ENCODE measurements around the gene CFDP1.

CFDP1 gene

GRCh38 chr16:75432828-75433731 is at the start of gene CFDP1:
TSS of gene CFDP1 (minus strand) at chr16:75433503. CDS start at chr16:75433352, 151 bp downstream.
- DNase-seq (ENCODE audit: low read depth in 1 of 2, low spot score in 1 of 2) = peak; percentile 90 to 91

- no peak for DNase-seq (ENCODE audit: low read depth in 1 of 2, low spot score in 1 of 2)
Observed at GRCh38 chr16:75482434-75483205, 49.3 kb upstream of the CFDP1 start.

GRCh38 chr16:75481475-75481874 is 48.2 kb upstream of the CFDP1 start:
- DNase-seq (ENCODE audit: low read depth in 1 of 2, low spot score in 1 of 2) = no peak

- no peak for DNase-seq (ENCODE audit: low read depth in 1 of 2, low spot score in 1 of 2)
Observed at GRCh38 chr16:75479421-75479990, 46.2 kb upstream of the CFDP1 start.

- no peak for DNase-seq (ENCODE audit: low read depth in 1 of 2, low spot score in 1 of 2)
Observed at GRCh38 chr16:75478480-75479345, 45.4 kb upstream of the CFDP1 start.

GRCh38 chr16:75477680-75478473 is 44.6 kb upstream of the CFDP1 start:
- no peak for DNase-seq (ENCODE audit: low read depth in 1 of 2, low spot score in 1 of 2)

GRCh38 chr16:75476817-75477216 is 43.5 kb upstream of the CFDP1 start:
- DNase-seq (ENCODE audit: low read depth in 1 of 2, low spot score in 1 of 2) = no peak

- DNase-seq (ENCODE audit: low read depth in 1 of 2, low spot score in 1 of 2) = no peak
Observed at GRCh38 chr16:75475420-75475847, 42.1 kb upstream of the CFDP1 start.

GRCh38 chr16:75472908-75473877 is 39.9 kb upstream of the CFDP1 start:
- DNase-seq (ENCODE audit: low read depth in 1 of 2, low spot score in 1 of 2) = no peak

GRCh38 chr16:75471723-75472633 is 38.7 kb upstream of the CFDP1 start:
- DNase-seq (ENCODE audit: low read depth in 1 of 2, low spot score in 1 of 2) = peak in 1 of 2 donors; percentile 20

- no peak for DNase-seq (ENCODE audit: low read depth in 1 of 2, low spot score in 1 of 2)
Observed at GRCh38 chr16:75466760-75467159, 33.5 kb upstream of the CFDP1 start.

GRCh38 chr16:75464122-75464918 is 31.0 kb upstream of the CFDP1 start, which contains the start of gene TMEM170A:
TSS of gene TMEM170A (minus strand) at chr16:75464689. CDS start at chr16:75464600, 89 bp downstream.
- peak; percentile 98 to 99 for DNase-seq (ENCODE audit: low read depth in 1 of 2, low spot score in 1 of 2)

- DNase-seq (ENCODE audit: low read depth in 1 of 2, low spot score in 1 of 2) = peak in 1 of 2 donors; percentile 9
Observed at GRCh38 chr16:75463389-75464121, 30.3 kb upstream of the CFDP1 start.

- no peak for DNase-seq (ENCODE audit: low read depth in 1 of 2, low spot score in 1 of 2)
Observed at GRCh38 chr16:75462806-75463205, 29.5 kb upstream of the CFDP1 start.

GRCh38 chr16:75461575-75461974 is 28.3 kb upstream of the CFDP1 start:
- no peak for DNase-seq (ENCODE audit: low read depth in 1 of 2, low spot score in 1 of 2)

- no peak for DNase-seq (ENCODE audit: low read depth in 1 of 2, low spot score in 1 of 2)
Observed at GRCh38 chr16:75460446-75460845, 27.1 kb upstream of the CFDP1 start.
